K562 (cell line): ENCODE data around the gene SUCLG1. TPM values are rescaled to one million over a fixed set of nuclear protein-coding genes. Genes with fewer than 3 reads are reported as not detected.

Experiments
- SLC30A9 ChIP-seq: fragments of 250-450 bp; sonication (Bioruptor Pico); IDR thresholded peaks from 2 replicates; pipeline ENCODE4 v1.8.0; 2022; ENCODE audit warnings: mild to moderate bottlenecking, moderate library complexity
- SRF ChIP-seq, 2 experiments: fragments of 250-450, 450-650 bp in 1 of 2; sonication (Bioruptor Pico) in 1 of 2; sonication (generic) in 1 of 2; formaldehyde crosslinking; IDR thresholded peaks; 2 replicates each; pipeline versions ENCODE4 v1.5.0 to v1.5.1; 2020 to 2022; ENCODE audit warnings: mild to moderate bottlenecking in 1 of 2, missing genetic modification reagents in 1 of 2
- WHSC1 ChIP-seq: IDR thresholded peaks from one replicate; pipeline ENCODE4 v1.6.1; 2012; ENCODE audit warnings: low read length, control low read depth, inconsistent platforms
- polyA plus RNA-seq, 8 experiments: library from polyadenylated mRNA; depleted of rRNA in 4 of 8; stranded (reverse) in 5 of 8; unstranded in 3 of 8; fragments of >200 nt; fragmentation: Nextera tagmentation in 2 of 8; fragmentation: Illumina TruSeq in 1 of 8; extraction: Ambion mirVana in 2 of 8; extraction: Trizol in 1 of 8; gene quantifications; 2 replicates each; pipeline versions ENCODE4 v1.2.1 to v1.2.3, GENCODE V29; 2011 to 2014; ENCODE audit warnings: inconsistent platforms in 1 of 8, missing spikeins in 1 of 8
- total RNA-seq, 7 experiments: library from RNA; depleted of rRNA in 6 of 7; stranded (reverse); fragments of >200 nt in 6 of 7; fragmentation: Illumina TruSeq in 2 of 7; extraction: Trizol in 2 of 7; gene quantifications; 2 replicates each; pipeline versions ENCODE4 v1.2.1 to v1.2.3, GENCODE V29; 2011 to 2021; ENCODE audit warnings: low replicate concordance in 1 of 7
- TF ChIP-seq, protein P1 (sequence below), 2 experiments: fragments of 450-650 bp; IDR thresholded peaks; 2 replicates each; pipeline ENCODE4 v1.6.1; 2018; ENCODE audit warnings: mild to moderate bottlenecking in 2 of 2, low read depth in 1 of 2; ENCODE audit not compliant: partially characterized antibody in 2 of 2
- TF ChIP-seq, protein P2 (sequence below): fragments of 450-650 bp; IDR thresholded peaks from 2 replicates; pipeline ENCODE4 v1.6.1; 2017; ENCODE audit warnings: antibody characterized with exemption

The SUCLG1 gene
- total and polyA plus RNA-seq, 9 of the 15 experiments (the other 6 are each of a cell fraction or from before 2014, with no cell fraction given): 90.5 to 325 (median 115) TPM

DNA sequence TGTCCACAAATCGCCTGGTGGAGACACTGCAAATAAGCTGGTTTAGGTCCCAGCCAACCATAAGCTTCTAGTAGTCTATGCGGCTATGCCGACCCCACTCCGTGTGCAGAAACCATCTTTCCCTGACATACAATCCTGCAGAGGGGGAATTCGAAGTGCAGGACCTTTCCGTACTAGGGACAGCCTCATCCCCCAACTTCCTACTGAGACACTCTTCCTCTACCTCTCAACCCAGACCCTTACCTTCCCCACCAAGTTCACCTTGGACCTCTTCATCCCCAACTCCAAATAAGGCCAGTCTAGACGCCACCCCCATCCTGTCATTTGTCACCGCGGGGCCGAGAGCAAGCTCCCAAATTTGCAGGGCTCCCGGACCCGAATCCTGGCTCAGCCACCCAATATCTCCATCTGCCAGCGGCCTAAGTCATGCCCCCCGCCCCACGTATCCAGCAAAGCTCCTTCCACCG, 496 bp downstream of the SUCLG1 start (continued):
- TF ChIP-seq, protein P1, sequence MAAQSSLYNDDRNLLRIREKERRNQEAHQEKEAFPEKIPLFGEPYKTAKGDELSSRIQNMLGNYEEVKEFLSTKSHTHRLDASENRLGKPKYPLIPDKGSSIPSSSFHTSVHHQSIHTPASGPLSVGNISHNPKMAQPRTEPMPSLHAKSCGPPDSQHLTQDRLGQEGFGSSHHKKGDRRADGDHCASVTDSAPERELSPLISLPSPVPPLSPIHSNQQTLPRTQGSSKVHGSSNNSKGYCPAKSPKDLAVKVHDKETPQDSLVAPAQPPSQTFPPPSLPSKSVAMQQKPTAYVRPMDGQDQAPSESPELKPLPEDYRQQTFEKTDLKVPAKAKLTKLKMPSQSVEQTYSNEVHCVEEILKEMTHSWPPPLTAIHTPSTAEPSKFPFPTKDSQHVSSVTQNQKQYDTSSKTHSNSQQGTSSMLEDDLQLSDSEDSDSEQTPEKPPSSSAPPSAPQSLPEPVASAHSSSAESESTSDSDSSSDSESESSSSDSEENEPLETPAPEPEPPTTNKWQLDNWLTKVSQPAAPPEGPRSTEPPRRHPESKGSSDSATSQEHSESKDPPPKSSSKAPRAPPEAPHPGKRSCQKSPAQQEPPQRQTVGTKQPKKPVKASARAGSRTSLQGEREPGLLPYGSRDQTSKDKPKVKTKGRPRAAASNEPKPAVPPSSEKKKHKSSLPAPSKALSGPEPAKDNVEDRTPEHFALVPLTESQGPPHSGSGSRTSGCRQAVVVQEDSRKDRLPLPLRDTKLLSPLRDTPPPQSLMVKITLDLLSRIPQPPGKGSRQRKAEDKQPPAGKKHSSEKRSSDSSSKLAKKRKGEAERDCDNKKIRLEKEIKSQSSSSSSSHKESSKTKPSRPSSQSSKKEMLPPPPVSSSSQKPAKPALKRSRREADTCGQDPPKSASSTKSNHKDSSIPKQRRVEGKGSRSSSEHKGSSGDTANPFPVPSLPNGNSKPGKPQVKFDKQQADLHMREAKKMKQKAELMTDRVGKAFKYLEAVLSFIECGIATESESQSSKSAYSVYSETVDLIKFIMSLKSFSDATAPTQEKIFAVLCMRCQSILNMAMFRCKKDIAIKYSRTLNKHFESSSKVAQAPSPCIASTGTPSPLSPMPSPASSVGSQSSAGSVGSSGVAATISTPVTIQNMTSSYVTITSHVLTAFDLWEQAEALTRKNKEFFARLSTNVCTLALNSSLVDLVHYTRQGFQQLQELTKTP (IDR thresholded peaks at IDR 0.05; ENCODE audit: low read depth in 1 of 2, partially characterized antibody in 2 of 2): peak in 1 of 2 experiments; percentile 38
- TF ChIP-seq SRF (CRISPR knock-in tag; IDR thresholded peaks at IDR 0.05) (peak in 1 of 2 experiments; percentile 66; a peak in 1 of 4 replicates), WHSC1 (no peak), SLC30A9 (CRISPR knock-in tag) (no peak)
- TF ChIP-seq, protein P2, sequence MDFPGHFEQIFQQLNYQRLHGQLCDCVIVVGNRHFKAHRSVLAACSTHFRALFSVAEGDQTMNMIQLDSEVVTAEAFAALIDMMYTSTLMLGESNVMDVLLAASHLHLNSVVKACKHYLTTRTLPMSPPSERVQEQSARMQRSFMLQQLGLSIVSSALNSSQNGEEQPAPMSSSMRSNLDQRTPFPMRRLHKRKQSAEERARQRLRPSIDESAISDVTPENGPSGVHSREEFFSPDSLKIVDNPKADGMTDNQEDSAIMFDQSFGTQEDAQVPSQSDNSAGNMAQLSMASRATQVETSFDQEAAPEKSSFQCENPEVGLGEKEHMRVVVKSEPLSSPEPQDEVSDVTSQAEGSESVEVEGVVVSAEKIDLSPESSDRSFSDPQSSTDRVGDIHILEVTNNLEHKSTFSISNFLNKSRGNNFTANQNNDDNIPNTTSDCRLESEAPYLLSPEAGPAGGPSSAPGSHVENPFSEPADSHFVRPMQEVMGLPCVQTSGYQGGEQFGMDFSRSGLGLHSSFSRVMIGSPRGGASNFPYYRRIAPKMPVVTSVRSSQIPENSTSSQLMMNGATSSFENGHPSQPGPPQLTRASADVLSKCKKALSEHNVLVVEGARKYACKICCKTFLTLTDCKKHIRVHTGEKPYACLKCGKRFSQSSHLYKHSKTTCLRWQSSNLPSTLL: 0 out of 2 replicates have a peak, but pooled peaks have one; percentile 20
